WTC11 (cell line): ENCODE measurements around the gene POLE3.

Experiments
- CTCF ChIP-seq: fragments of 200-600 bp; IDR thresholded peaks from 2 replicates; pipeline ENCODE4 v1.8.0; 2022; ENCODE audit warnings: antibody characterized with exemption
- SMAD3 ChIP-seq: sonication (generic); formaldehyde crosslinking; IDR thresholded peaks from 2 replicates; pipeline ENCODE4 v1.8.0; 2022; ENCODE audit warnings: missing genetic modification reagents, mild to moderate bottlenecking, borderline replicate concordance
- ZBTB43 ChIP-seq: sonication (generic); formaldehyde crosslinking; IDR thresholded peaks from 2 replicates; pipeline ENCODE4 v1.8.1; 2023; ENCODE audit warnings: mild to moderate bottlenecking, missing genetic modification reagents

GRCh38 chr9:113409883-113410206, 630 bp downstream of the POLE3 start:
- TF ChIP-seq SMAD3 (CRISPR knock-in tag) (no peak), CTCF (no peak), ZBTB43 (0 out of 2 replicates have a peak, but pooled peaks have one; percentile 22)
